ENCODE measurements around the gene RAB27A. TPM values are rescaled to one million over a fixed set of nuclear protein-coding genes. Genes with fewer than 3 reads are reported as not detected.

The RAB27A gene
- total RNA-seq (2016; rRNA removed; fragmentation: Illumina TruSeq; extraction: Trizol) (3.4 and 5.8 TPM in 2 replicates), polyA plus RNA-seq (2011; rRNA removed) (6.0 and 8.1 TPM in 2 replicates), polyA minus RNA-seq (2011; rRNA and poly(A)+ RNA removed; ENCODE audit: low replicate concordance) (2.0 and 8.1 TPM in 2 replicates), Bru-seq, nascent RNA (percentile 52 among the genes with signal in this experiment), BruChase-seq, experiment 1, labeled RNA remaining after a 6-hour chase (percentile 62 among the genes with signal in this experiment), BruChase-seq, experiment 2, labeled RNA remaining after a 2-hour chase (percentile 55 among the genes with signal in this experiment)
- 10.6 and 11.9 TPM in 2 replicates for total RNA-seq (2016; cell fraction: cytosol; rRNA removed; fragmentation: Illumina TruSeq; extraction: Trizol; ENCODE audit: low read depth)
- 4.0 and 6.0 TPM in 2 replicates for total RNA-seq (2016; cell fraction: insoluble cytoplasmic fraction; rRNA removed; fragmentation: Illumina TruSeq; extraction: Trizol)
- 4.3 and 5.3 TPM in 2 replicates for total RNA-seq (2016; cell fraction: membrane; rRNA removed; fragmentation: Illumina TruSeq; extraction: Trizol)
- total RNA-seq (2016; cell fraction: nucleus; rRNA removed; fragmentation: Illumina TruSeq; extraction: Trizol): 2.1 and 5.3 TPM in 2 replicates
- polyA plus RNA-seq (2011; cell fraction: cytosol; rRNA removed): 4.0 and 7.4 TPM in 2 replicates
- polyA plus RNA-seq (2011; cell fraction: nucleus; rRNA removed): 2.2 and 3.0 TPM in 2 replicates
- polyA plus RNA-seq (2012): 5.9 and 6.5 TPM in 2 replicates
- 3.2 and 5.3 TPM in 2 replicates for polyA plus RNA-seq (2016; cell fraction: cytosol; fragmentation: Illumina TruSeq; extraction: Trizol; ENCODE audit: low read depth)
- polyA plus RNA-seq (2016; cell fraction: insoluble cytoplasmic fraction; fragmentation: Illumina TruSeq; extraction: Trizol; ENCODE audit: low read depth): 18.4 and 18.6 TPM in 2 replicates
- polyA plus RNA-seq (2016; cell fraction: membrane; fragmentation: Illumina TruSeq; extraction: Trizol; ENCODE audit: low read depth): 6.3 and 6.6 TPM in 2 replicates
- polyA plus RNA-seq (2016; cell fraction: nucleus; fragmentation: Illumina TruSeq; extraction: Trizol; ENCODE audit: insufficient read depth, low read depth): 9.7 and 9.9 TPM in 2 replicates
- polyA minus RNA-seq (2011; cell fraction: cytosol; rRNA and poly(A)+ RNA removed): 3.1 and 6.7 TPM in 2 replicates
- polyA minus RNA-seq (2011; cell fraction: nucleus; rRNA and poly(A)+ RNA removed): 6.2 and 7.3 TPM in 2 replicates
- long read RNA-seq, experiment 1, partial matches to known transcripts: 0 of 6 reads
- long read RNA-seq, experiment 1, other reads (novel, unspliced or antisense): 3 of 6 reads
- long read RNA-seq, experiment 2, transcript RAB27A-201 (7 exons, 3,446 nt): major isoform, 14 of 29 reads
- long read RNA-seq, experiment 2, partial matches to known transcripts: 5 of 29 reads
- long read RNA-seq, experiment 2, other reads (novel, unspliced or antisense): 10 of 29 reads

DNA sequence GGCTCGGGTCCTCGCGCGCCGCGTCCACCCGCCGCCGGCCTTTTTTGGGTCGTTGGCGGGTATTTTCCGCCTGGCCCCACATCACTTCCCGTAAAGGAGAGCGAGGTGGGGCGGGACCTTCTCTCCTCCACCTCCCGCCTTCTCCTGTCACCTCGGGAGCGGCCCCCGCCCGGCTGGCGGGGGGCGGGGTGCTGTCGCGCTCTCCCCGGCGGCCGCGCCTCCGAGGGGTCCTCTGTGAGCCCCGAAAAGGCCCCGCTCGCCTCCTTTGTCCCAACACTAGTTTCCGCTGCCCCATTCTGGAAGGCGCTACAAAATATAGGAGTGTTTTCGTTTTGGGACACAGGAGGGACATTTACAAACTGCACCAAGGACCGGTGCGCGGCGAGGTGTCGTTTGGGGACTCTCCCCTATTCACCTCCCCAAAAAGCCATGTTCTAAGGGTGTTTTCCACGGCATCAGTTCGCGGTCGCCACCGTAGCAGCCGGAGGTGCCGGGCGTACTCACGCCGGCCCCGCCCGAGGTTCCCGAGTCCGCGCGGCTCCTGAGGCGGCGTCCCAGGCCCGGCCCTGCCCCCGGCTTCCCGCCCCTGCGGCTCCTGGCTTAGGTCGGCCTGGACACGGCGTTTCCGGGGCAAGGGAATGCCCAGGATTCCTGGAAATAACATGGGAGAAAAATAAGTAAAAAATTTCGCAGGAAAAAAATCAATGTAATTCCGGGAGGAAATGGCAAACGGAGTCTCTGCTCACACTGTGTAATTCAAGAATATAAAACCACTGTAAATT, at the start of gene RAB27A:
RAB27A (minus strand) TSS at position 68 of the 782 bp plus-strand sequence. CDS start 54,879 bp downstream, outside the sequence.
- ATAC-seq: peak; percentile 95
- 0 out of 2 replicates have a peak, but pooled peaks have one; percentile 39 for TF ChIP-seq TBP (CRISPR knock-in tag; IDR thresholded peaks at IDR 0.05)
- 0 out of 2 replicates have a peak, but pooled peaks have one; percentile 17 for TF ChIP-seq ZNF775 (CRISPR knock-in tag; IDR thresholded peaks at IDR 0.05; ENCODE audit: borderline replicate concordance)
- no peak for TF ChIP-seq ZBTB42 (CRISPR knock-in tag; IDR thresholded peaks at IDR 0.05)
- TF ChIP-seq ZNF224 (CRISPR knock-in tag; IDR thresholded peaks at IDR 0.05): 0 out of 2 replicates have a peak, but pooled peaks have one; percentile 46
- peak; percentile 69 for TF ChIP-seq SAP130 (CRISPR knock-in tag; IDR thresholded peaks at IDR 0.05; ENCODE audit: low read depth)
- TF ChIP-seq TAF1 (CRISPR knock-in tag; IDR thresholded peaks at IDR 0.05): peak; percentile 35; the same call in 1 of the 2 replicates
- peak; percentile 2 for TF ChIP-seq HOXA5 (CRISPR knock-in tag; IDR thresholded peaks at IDR 0.05)
- TF ChIP-seq TMF1 (CRISPR knock-in tag; IDR thresholded peaks at IDR 0.05; ENCODE audit: low read depth): 0 out of 2 replicates have a peak, but pooled peaks have one; percentile 32
- no peak for TF ChIP-seq ZNF180 (CRISPR knock-in tag; IDR thresholded peaks at IDR 0.05; ENCODE audit: borderline replicate concordance, low read depth)
- TF ChIP-seq ZNF543 (CRISPR knock-in tag; IDR thresholded peaks at IDR 0.05): peak; percentile 15; the same call in 1 of the 2 replicates
- no peak for TF ChIP-seq SP1 (IDR thresholded peaks at IDR 0.05)
- TF ChIP-seq SP1 (CRISPR knock-in tag; IDR thresholded peaks at IDR 0.05): peak; percentile 2; the same call in 1 of the 2 replicates
- no peak for TF ChIP-seq RFXANK (CRISPR knock-in tag; IDR thresholded peaks at IDR 0.05)
- TF ChIP-seq MIER3 (CRISPR knock-in tag; IDR thresholded peaks at IDR 0.05; ENCODE audit: borderline replicate concordance): no peak
- 0 out of 2 replicates have a peak, but pooled peaks have one; percentile 7 for TF ChIP-seq ZNF629 (CRISPR knock-in tag; conservative IDR thresholded peaks at IDR 0.05)
- TF ChIP-seq, protein P1, sequence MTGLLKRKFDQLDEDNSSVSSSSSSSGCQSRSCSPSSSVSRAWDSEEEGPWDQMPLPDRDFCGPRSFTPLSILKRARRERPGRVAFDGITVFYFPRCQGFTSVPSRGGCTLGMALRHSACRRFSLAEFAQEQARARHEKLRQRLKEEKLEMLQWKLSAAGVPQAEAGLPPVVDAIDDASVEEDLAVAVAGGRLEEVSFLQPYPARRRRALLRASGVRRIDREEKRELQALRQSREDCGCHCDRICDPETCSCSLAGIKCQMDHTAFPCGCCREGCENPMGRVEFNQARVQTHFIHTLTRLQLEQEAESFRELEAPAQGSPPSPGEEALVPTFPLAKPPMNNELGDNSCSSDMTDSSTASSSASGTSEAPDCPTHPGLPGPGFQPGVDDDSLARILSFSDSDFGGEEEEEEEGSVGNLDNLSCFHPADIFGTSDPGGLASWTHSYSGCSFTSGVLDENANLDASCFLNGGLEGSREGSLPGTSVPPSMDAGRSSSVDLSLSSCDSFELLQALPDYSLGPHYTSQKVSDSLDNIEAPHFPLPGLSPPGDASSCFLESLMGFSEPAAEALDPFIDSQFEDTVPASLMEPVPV (CRISPR knock-in tag; IDR thresholded peaks at IDR 0.05): 0 out of 2 replicates have a peak, but pooled peaks have one; percentile 28
- no peak for TF ChIP-seq MLLT10 (CRISPR knock-in tag; IDR thresholded peaks at IDR 0.05)

More for the DNA sequence above, at the start of gene RAB27A:
- ChIA-PET CTCF (ENCODE audit: low intra/inter-chr PET ratio, low total read pairs) (interaction anchor here (1.1 to 3.6 kb wide), 4 partner anchors 56 to 145 kb away, joined by 3 to 66 read pairs (median 4); no protein-coding TSS in a partner anchor), POLR2A (no interaction called here)
- peak within 1 kb of the TSS; percentile 92 for H3K4me2 ChIP-seq (ENCODE audit: low read depth, low read length)
- in situ Hi-C loops (cut with HindIII; ENCODE audit: extremely low pct_ligation_motif_present, low pct_unique_long_range_greater_than_20kb) (loop anchor here (5.0 kb wide), 1 partner anchor 73 kb away; no protein-coding TSS in a partner anchor), intact Hi-C loops (cut with micrococcal nuclease; ENCODE audit: unreplicated experiment) (loop anchor here (1.0 to 2.0 kb wide), 3 partner anchors 69 to 145 kb away; no protein-coding TSS in a partner anchor)
- no peaks in the 10 kb centered on the region for H3K79me2 ChIP-seq (ENCODE audit: insufficient read depth, low read length)
- under 1% methylated on average over 36 of the region's 69 CpGs for WGBS (ENCODE audit: low lambda C conversion rate)
- no peaks in the 10 kb centered on the region; a peak in 1 of 5 replicates for H3K27me3 ChIP-seq (ENCODE audit: control insufficient read depth in 1 of 2, insufficient read depth in 2 of 2, low read length in 2 of 2)
- H3K4me3 ChIP-seq (replicated peaks in 1 of 3; ENCODE audit: insufficient read depth in 1 of 3, low read depth in 2 of 3, low read length in 3 of 3): peak within 1 kb of the TSS; percentile 80 to 82 (median 81)
- H3K4me1 ChIP-seq (ENCODE audit: insufficient read depth, low read length): peaks cover 16% of the 10 kb centered on the region
- FAIRE-seq: no peak
- H3K9me3 ChIP-seq (ENCODE audit: low read length): no peaks in the 10 kb centered on the region
- H2AFZ ChIP-seq (ENCODE audit: low read length): peak within 1 kb of the TSS; percentile 86
- DNase-seq (ENCODE audit: low spot score): peak; percentile 64
- H3K27ac ChIP-seq (ENCODE audit: extremely low read length, insufficient read depth, low read length): peak within 1 kb of the TSS; percentile 62
- TSS peak; percentile 44 for BruUV-seq (replicated peaks)
- H4K20me1 ChIP-seq (ENCODE audit: insufficient read depth, low read length): no peaks in the 10 kb centered on the region
- H3K9ac ChIP-seq (ENCODE audit: insufficient read depth, low read depth, low read length): peak within 1 kb of the TSS; percentile 72
- no peaks in the 10 kb centered on the region for H3K36me3 ChIP-seq (replicated peaks in 1 of 2; ENCODE audit: control insufficient read depth in 1 of 2, insufficient read depth in 2 of 2, low read length in 2 of 2)
